HG02763 (cell line): ENCODE results near the gene DOP1A.

Source experiments
- ATAC-seq: cut with Tn5 transposase; IDR thresholded peaks from one replicate; pipeline ENCODE4 v1.9.1; 2021; ENCODE audit warnings: mild to moderate bottlenecking, moderate library complexity; ENCODE audit not compliant: unreplicated experiment

DOP1A gene, protein sequence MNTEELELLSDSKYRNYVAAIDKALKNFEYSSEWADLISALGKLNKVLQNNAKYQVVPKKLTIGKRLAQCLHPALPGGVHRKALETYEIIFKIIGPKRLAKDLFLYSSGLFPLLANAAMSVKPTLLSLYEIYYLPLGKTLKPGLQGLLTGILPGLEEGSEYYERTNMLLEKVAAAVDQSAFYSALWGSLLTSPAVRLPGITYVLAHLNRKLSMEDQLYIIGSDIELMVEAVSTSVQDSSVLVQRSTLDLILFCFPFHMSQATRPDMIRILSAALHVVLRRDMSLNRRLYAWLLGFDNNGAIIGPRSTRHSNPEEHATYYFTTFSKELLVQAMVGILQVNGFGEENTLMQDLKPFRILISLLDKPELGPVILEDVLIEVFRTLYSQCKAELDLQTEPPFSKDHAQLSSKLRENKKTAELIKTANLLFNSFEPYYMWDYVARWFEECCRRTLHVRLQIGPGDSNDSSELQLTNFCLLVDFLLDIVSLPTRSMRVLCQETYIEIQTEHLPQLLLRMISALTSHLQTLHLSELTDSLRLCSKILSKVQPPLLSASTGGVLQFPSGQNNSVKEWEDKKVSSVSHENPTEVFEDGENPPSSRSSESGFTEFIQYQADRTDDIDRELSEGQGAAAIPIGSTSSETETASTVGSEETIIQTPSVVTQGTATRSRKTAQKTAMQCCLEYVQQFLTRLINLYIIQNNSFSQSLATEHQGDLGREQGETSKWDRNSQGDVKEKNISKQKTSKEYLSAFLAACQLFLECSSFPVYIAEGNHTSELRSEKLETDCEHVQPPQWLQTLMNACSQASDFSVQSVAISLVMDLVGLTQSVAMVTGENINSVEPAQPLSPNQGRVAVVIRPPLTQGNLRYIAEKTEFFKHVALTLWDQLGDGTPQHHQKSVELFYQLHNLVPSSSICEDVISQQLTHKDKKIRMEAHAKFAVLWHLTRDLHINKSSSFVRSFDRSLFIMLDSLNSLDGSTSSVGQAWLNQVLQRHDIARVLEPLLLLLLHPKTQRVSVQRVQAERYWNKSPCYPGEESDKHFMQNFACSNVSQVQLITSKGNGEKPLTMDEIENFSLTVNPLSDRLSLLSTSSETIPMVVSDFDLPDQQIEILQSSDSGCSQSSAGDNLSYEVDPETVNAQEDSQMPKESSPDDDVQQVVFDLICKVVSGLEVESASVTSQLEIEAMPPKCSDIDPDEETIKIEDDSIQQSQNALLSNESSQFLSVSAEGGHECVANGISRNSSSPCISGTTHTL (N-terminal part only)

DNA sequence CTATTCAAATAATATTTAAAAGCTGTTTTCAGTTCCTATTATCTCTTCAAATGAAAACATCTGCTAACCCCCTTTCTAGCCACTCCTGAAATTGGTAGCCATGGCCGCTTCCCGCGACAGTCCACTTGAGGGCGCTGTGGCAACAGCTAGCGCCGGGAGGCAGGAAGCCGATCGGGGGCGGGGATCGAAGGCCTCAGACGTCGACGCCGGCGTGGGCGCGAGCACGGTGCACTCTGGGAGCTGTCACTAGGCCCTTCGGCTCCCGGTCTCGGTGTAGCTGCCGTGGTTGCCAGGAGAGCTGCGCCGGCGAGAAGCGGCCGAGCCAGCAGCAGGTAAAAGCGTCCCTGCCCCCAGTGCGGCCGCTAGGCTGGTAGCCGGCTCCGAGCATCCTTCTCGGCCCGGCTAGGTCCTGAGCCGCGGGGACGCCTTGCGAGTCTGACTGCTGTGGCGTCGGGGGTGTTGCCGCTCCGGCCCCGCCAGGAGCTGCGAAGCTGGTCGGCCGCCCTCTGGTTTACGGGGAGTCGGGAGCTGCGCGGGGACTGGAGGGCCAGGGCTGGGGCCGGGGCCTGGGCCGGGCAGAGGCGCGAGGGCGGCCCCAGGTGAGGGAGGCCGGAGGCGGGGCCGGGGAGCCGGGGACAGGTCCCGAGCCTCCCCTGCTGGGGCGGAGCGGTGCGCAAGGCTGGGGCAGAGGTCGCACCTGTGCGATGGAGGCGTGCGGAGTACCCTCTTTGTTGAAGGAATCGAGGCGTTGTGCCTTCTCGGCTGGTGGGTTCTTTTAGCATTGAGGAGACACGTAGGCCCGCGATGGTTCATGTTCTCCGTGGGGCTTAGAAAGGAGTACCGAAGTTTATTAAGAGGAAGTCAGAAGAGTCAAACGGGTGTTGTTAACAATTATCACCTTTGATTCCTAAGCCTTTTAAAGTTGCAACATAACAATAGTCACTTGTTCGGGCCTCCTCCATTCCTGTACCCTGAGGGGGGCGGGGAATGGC, at the start of gene DOP1A:
Gene DOP1A (plus strand): TSS at position 224 of the 992 bp plus-strand sequence. CDS start 29,307 bp downstream, outside the sequence.
- peak; percentile 84 for ATAC-seq

- no peak for ATAC-seq
Measured at GRCh38 chr6:83019741-83020140, 47.7 kb upstream of the DOP1A start.

GRCh38 chr6:83031689-83032088, 35.8 kb upstream of the DOP1A start:
- no peak for ATAC-seq

DNA sequence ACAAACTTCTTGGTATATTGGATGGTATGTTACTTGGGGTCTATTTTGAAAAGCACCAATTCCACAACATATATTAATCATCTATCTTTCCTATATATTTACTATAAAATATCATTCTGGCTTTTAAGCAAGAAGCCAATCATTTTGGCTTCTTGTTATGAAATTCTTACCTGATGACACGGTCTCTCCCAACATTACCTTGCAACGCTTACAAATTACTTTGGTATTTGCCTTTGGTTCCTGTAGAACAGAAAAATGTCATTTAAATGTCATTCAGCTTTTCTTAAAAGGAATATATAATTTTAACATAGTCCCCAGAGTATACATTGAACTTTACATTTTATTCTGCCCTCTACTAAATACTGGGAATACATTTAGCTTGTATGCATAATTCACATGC, 29.2 kb upstream of the DOP1A start:
- no peak for ATAC-seq

GRCh38 chr6:83042467-83043053, 24.9 kb upstream of the DOP1A start:
- no peak for ATAC-seq

DNA sequence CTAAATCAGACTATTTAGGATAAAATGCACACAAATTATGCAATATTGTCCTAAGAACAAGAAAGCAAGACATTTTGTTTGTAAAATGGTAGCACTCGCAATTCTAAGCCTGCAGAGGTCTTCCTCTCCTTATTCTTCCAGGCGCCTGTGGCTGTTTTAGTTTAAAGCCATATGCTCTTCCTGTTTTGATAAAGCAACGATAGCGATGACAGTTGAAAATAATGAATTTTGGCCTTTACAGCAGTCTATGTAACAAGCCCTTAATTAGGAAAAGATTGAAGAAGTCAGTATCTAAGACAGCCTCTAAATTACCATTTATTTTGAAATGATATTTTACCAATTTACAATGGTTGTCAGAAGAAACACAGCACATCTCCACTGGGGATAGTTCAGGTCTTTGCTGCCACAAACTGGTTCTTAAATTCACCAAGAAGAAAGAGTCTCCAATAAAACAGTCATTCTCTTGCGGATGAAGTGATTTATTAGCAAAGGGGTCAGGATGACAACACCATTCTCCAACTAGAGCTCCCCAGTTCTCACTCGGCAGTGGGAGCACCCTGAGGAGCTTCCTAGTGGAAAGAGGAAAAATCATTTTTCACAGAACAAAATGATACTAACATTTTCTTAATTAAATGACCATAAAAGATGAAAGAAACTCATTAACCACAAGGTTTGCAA, 23.2 kb upstream of the DOP1A start:
- no peak for ATAC-seq

GRCh38 chr6:83047065-83047754, 20.3 kb upstream of the DOP1A start:
- no peak for ATAC-seq

GRCh38 chr6:83051377-83052172, 15.9 kb upstream of the DOP1A start:
- ATAC-seq = no peak

DNA sequence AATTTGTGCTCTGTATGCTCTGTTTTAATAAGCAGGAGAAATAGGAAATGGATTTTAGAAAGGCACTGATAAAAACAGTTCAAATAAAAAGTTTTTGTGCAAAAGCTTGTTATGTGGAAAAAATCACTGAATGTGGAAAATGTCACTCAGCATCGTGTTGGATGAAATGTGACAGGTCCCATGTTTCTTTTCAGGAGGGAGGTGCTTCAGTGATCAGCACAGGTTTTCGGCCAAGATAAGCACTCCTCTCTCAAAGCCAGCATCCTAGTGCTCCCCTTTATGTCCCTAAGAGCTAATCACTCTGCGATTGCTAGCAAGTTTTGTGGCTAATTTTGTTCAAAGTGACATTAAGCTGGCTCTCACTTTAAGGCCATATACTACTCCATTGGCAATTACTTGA, 13.8 kb upstream of the DOP1A start:
- ATAC-seq = no peak

DNA sequence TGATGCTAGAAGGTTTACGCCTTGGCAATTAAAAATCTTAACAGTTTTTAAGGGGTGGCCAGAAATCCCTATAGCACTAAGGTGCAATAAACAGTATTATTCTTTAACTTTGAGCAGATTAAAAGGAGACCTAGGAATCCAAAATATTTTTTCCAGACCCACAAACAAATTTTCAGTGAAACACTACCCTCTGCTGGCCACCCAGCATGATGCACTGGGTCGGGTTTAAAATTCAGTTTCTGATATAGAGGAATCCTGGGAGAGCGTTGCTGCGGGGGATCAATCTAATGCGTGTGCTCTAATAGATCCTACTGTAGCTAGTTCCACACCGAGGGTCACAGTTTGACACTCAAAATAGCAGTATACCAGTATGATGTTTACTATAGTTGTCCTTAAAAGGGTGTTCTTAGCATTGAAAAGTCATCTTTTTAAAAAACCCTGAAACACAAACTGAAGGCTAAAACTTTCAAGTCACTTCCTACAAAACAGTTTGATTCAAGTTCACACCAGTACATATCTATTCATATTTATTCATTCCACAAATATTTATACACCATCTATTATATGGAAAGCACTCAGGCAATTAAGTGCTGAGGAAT, 12.0 kb upstream of the DOP1A start:
- peak; percentile 56 for ATAC-seq

- peak; percentile 77 for ATAC-seq
Measured at GRCh38 chr6:83057705-83058321, 9.7 kb upstream of the DOP1A start.

DNA sequence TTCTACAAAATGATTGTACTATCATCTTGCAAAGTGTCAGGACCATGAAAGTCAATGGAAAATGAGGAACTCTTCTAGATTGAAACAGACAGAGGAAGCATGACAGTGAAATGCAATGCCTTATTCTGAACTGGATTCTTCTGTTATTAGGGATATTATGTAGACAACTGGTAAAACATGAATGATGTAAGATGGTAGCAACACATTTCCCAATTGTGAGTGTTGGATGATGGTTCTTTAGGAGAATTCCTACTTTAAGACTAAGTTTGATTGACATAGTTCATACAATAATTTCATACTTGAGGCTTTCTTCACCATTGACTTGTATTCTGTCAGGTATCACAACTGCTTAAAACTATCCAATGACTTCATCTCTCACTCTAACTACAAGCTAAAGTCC, 6.3 kb upstream of the DOP1A start:
- no peak for ATAC-seq

- no peak for ATAC-seq
Measured at GRCh38 chr6:83062225-83062624, 5.2 kb upstream of the DOP1A start.

DNA sequence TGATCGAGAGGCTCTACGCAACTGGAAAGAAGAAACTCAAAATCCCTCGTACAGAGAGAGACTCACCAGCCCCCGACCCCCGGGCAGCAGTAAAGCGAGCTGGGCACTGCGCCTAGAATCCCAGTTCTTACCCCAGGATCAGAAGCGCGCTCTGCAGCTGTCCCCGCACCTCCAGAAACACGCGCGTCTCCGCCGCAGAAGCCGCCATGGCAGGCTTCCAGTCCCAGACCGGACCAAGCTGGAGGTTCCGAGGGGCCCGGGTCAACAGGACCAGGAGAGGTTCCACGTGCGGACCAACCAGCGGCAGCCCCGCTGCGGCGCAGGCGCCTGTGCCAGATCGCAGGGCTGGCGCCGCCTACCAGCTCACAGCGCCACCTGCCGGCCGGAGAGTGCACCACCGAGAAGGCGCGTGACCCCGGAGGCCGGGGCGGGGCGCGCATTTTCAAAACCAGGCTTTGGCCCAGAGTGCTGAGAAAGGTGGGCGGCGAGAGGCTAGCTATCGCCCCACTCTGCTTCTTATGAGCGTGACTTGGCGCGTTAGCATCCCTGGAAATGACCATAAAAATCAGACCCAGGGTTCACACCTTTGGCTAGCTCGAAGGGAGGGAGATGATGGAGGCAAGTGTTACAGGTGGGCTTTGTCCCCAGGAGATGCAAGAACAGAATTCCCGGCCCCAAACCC, 1.8 kb upstream of the DOP1A start, which contains the start of gene UBE3D:
Gene UBE3D (minus strand): TSS at position 331 of the 682 bp plus-strand sequence. CDS start 123 bp downstream, at position 208.
- ATAC-seq = peak; percentile 57

DNA sequence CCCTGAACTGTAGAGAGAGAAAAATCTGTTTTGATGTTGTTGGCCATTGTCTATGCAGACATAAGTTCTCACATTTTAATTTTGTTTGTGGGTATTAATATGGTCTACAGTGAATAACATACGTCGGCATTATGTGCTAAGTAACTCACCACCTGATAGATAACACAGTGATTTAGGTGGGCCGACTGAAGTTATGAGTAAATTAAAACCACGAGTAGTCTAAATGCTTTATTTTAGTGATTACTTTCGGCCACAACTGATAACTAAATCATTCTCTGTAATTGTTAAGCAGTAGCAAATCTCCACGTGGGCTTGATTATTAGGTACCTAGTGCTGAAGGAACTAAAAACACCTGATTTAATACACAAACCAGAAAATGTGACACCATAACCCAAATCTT, 1.1 kb downstream of the DOP1A start:
- no peak for ATAC-seq

DNA sequence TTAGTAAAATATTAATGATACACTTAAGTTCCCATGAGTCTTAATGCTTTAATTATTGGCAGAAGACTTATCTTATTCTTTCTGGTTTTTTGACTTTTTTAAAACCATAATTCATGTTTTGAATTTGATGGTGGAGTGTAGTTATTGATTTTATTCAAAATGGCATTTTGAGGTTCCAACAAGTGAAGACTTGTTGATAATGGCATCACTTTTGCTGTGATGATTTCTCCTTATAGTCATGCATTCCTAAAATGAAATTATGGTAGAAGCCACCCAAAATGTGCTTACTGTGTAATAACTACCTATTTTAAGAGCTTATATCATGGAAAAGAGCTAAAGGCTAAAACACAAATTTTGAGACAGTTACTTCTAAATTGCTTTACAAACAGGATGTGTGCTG, 2.2 kb downstream of the DOP1A start:
- ATAC-seq = no peak
